Trophoblast cell (in vitro differentiated cells and primary cell): ENCODE measurements around the gene RPL5. TPM values are rescaled to one million over a fixed set of nuclear protein-coding genes. Genes with fewer than 3 reads are reported as not detected.
A peak's percentile ranks its signal among the peaks of the same experiment; 100 is the strongest.
"Not testable (repeated sequence)": the region's sequence is repeated elsewhere in the genome, so short reads cannot be mapped to it uniquely, and the experiment has no call there.

Source experiments
- DNase-seq, 2 donors: peaks; one replicate each; pipeline ENCODE4 v3.0.0-alpha.2; 2016
- H2AFZ ChIP-seq: 2 replicates; pipeline ENCODE4 v1.6.1; 2013; ENCODE audit warnings: low read length, moderate library complexity, mild to moderate bottlenecking; ENCODE audit not compliant: insufficient read depth, poor library complexity
- H2AK5ac ChIP-seq: 2 replicates; pipeline ENCODE4 v1.6.1; 2013; ENCODE audit warnings: mild to moderate bottlenecking, low read length
- H2BK120ac ChIP-seq: 2 replicates; pipeline ENCODE4 v1.6.1; 2013; ENCODE audit warnings: low read length, mild to moderate bottlenecking, moderate library complexity; ENCODE audit not compliant: insufficient read depth, poor library complexity
- H2BK12ac ChIP-seq: 2 replicates; pipeline ENCODE4 v1.6.1; 2013; ENCODE audit warnings: mild to moderate bottlenecking, low read length, moderate library complexity
- H2BK5ac ChIP-seq: 2 replicates; pipeline ENCODE4 v1.6.1; 2013; ENCODE audit warnings: low read length, low read depth, moderate library complexity, mild to moderate bottlenecking; ENCODE audit not compliant: poor library complexity
- H3K14ac ChIP-seq: 2 replicates; pipeline ENCODE4 v1.6.1; 2013; ENCODE audit warnings: mild to moderate bottlenecking, low read length
- H3K18ac ChIP-seq: 2 replicates; pipeline ENCODE4 v1.6.1; 2013; ENCODE audit warnings: mild to moderate bottlenecking, low read length
- H3K23ac ChIP-seq: 2 replicates; pipeline ENCODE4 v1.6.1; 2013; ENCODE audit warnings: low read length
- H3K27ac ChIP-seq: 2 replicates; pipeline ENCODE4 v1.5.1; 2013; ENCODE audit warnings: low read depth, mild to moderate bottlenecking, inconsistent platforms, low read length, moderate library complexity
- H3K27me3 ChIP-seq: 2 replicates; pipeline ENCODE4 v1.6.1; 2013; ENCODE audit warnings: inconsistent platforms, mild to moderate bottlenecking, low read length, moderate library complexity; ENCODE audit not compliant: insufficient read depth
- H3K36me3 ChIP-seq, 2 experiments: 1 replicate in 1 of 2; 2 replicates in 1 of 2; pipeline ENCODE4 v1.6.1; 2013; ENCODE audit warnings: low read length in 2 of 2, mild to moderate bottlenecking in 2 of 2, moderate library complexity in 1 of 2; ENCODE audit not compliant: insufficient read depth in 2 of 2, control insufficient read depth in 1 of 2
- H3K4ac ChIP-seq: 2 replicates; pipeline ENCODE4 v1.6.1; 2013; ENCODE audit warnings: low read depth, mild to moderate bottlenecking, low read length, moderate library complexity
- H3K4me1 ChIP-seq, 2 experiments: 1 replicate in 1 of 2; 2 replicates in 1 of 2; pipeline ENCODE4 v1.6.1; 2013; ENCODE audit warnings: low read length in 2 of 2, mild to moderate bottlenecking in 2 of 2, moderate library complexity in 1 of 2; ENCODE audit not compliant: insufficient read depth in 2 of 2, control insufficient read depth in 1 of 2
- H3K4me2 ChIP-seq: 2 replicates; pipeline ENCODE4 v1.6.1; 2013; ENCODE audit warnings: inconsistent platforms, mild to moderate bottlenecking, low read length, moderate library complexity
- H3K4me3 ChIP-seq: 2 replicates; pipeline ENCODE4 v1.5.1; 2013; ENCODE audit warnings: mild to moderate bottlenecking, low read depth, low read length, inconsistent platforms
- H3K79me1 ChIP-seq: one replicate; pipeline ENCODE4 v1.6.1; 2013; ENCODE audit warnings: low read length
- H3K79me2 ChIP-seq: 2 replicates; pipeline ENCODE4 v1.6.1; 2013; ENCODE audit warnings: low read length, mild to moderate bottlenecking; ENCODE audit not compliant: control insufficient read depth, insufficient read depth, poor library complexity
- H3K9ac ChIP-seq: 2 replicates; pipeline ENCODE4 v1.6.1; 2013; ENCODE audit warnings: mild to moderate bottlenecking, low read length
- H3K9me3 ChIP-seq: 2 replicates; pipeline ENCODE4 v1.6.1; 2013; ENCODE audit warnings: low read depth, mild to moderate bottlenecking, control low read depth, inconsistent platforms, low read length; ENCODE audit not compliant: insufficient read depth
- H4K12ac ChIP-seq: 2 replicates; pipeline ENCODE4 v1.6.1; 2013; ENCODE audit warnings: low read depth, mild to moderate bottlenecking, low read length, moderate library complexity
- H4K8ac ChIP-seq: 2 replicates; pipeline ENCODE4 v1.6.1; 2013; ENCODE audit warnings: low read depth, mild to moderate bottlenecking, low read length, moderate library complexity
- H4K91ac ChIP-seq: one replicate; pipeline ENCODE4 v1.6.1; 2013; ENCODE audit warnings: low read depth, mild to moderate bottlenecking, low read length, moderate library complexity
- WGBS: extraction: QIAGEN DNeasy Blood & Tissue Kit; methylation state at CpG from one replicate; pipeline ENCODE4 v1.1.7; 2013; ENCODE audit warnings: missing lambda C conversion rate; ENCODE audit not compliant: insufficient read length, insufficient coverage; ENCODE audit errors: extremely low coverage; 5-methylcytosine and 5-hydroxymethylcytosine counted together
- polyA plus RNA-seq: library from polyadenylated mRNA; stranded (reverse); fragments of 200-250 nt; gene quantifications from 2 replicates; pipeline ENCODE4 v1.2.3, GENCODE V29; 2013

The RPL5 gene
- 3,279 and 3,316 TPM in 2 replicates for polyA plus RNA-seq

GRCh38 chr1:92831762-92832536, at the start of gene RPL5:
Gene RPL5, plus strand, starts transcription at chr1:92832040. Its CDS starts 75 bp downstream, at chr1:92832115.
- no CpG with 5 or more reads among the region's 57 CpGs for WGBS

GRCh38 chr1:92783550-92783949, 48.3 kb upstream of the RPL5 start:
- H4K91ac ChIP-seq, H3K18ac ChIP-seq, H2BK5ac ChIP-seq, H3K27me3 ChIP-seq, H2AK5ac ChIP-seq, H2BK12ac ChIP-seq, H3K14ac ChIP-seq, H3K79me2 ChIP-seq, H4K8ac ChIP-seq, H3K9me3 ChIP-seq, H3K23ac ChIP-seq, H3K9ac ChIP-seq, H3K4me1 ChIP-seq, H3K36me3 ChIP-seq, H2AFZ ChIP-seq, H2BK120ac ChIP-seq, H3K4me3 ChIP-seq, H4K12ac ChIP-seq, H3K4ac ChIP-seq, H3K27ac ChIP-seq: not testable (repeated sequence)
- DNase-seq: peak; percentile 24 to 60
- peak overlapping the region; percentile 16 for H3K4me2 ChIP-seq
- H3K79me1 ChIP-seq: peaks cover 13% of the 10 kb centered on the region
- WGBS: no CpG with 5 or more reads among the region's 14 CpGs

More at GRCh38 chr1:92831762-92832536, at the start of gene RPL5:
- DNase-seq: peak; percentile 98 to 100
- Histone ChIP-seq H2BK5ac (peak within 1 kb of the TSS; percentile 86), H4K8ac (peak within 1 kb of the TSS; percentile 90), H3K4me1 (peaks cover 0 to 2% of the 10 kb centered on the region in 2 experiments), H2BK120ac (peak within 1 kb of the TSS; percentile 73), H4K91ac (peak within 1 kb of the TSS; percentile 78), H3K18ac (peak within 1 kb of the TSS; percentile 91), H3K79me2 (peaks cover 14% of the 10 kb centered on the region), H3K36me3 (peaks cover 5 to 21% of the 10 kb centered on the region in 2 experiments), H3K23ac (peak within 1 kb of the TSS; percentile 1), H3K9me3 (no peaks in the 10 kb centered on the region), H2AFZ (peak within 1 kb of the TSS; percentile 24), H2AK5ac (peak within 1 kb of the TSS; percentile 63), H3K4ac (peak within 1 kb of the TSS; percentile 96), H3K9ac (peak within 1 kb of the TSS; percentile 96), H3K14ac (peak within 1 kb of the TSS; percentile 71), H3K27ac (peak within 1 kb of the TSS; percentile 74), H2BK12ac (peak within 1 kb of the TSS; percentile 9), H3K4me3 (peak within 1 kb of the TSS; percentile 91), H3K4me2 (peak within 1 kb of the TSS; percentile 60), H4K12ac (peak within 1 kb of the TSS; percentile 71), H3K27me3 (no peaks in the 10 kb centered on the region), H3K79me1 (peaks cover 8% of the 10 kb centered on the region)

DNA sequence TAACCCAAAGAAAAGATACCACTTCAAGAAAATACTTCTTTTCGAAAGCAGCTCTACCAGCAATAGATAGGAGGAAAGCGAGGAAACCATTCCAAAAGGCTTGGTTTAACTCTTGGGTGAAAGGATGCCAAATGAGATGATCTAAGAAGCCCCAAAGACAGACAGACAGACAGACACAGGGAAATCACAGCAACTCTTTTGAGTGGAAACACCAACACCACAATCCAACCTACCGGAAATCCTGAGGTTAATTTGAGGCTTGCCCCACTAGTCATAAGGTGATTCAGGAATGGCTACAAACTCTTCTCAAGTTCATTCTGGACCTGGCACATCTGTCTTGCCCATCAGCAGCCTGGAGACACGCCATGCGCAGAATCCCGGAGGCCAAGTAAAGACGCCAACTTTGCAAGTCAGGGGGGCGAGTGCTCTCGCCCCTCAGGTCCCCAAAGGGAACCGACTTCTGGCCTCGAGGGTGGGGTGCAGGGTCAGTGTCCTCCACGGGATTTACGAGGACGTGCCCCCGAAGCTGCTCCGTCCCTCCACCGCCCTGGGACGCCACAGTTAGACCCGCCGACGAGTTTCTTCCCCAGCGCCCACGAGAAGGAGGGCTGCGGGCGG, 47.7 kb upstream of the RPL5 start:
- Histone ChIP-seq H3K4me2 (peak overlapping the region; percentile 85), H3K4ac (peak overlapping the region; percentile 87), H3K18ac (peak overlapping the region; percentile 89), H3K14ac (peak overlapping the region; percentile 97), H3K23ac (no peak overlapping the region), H3K4me3 (peak overlapping the region; percentile 92), H3K27ac (peak overlapping the region; percentile 63), H3K4me1 (peaks cover 0 to 6% of the 10 kb centered on the region in 2 experiments), H3K9ac (peak overlapping the region; percentile 8), H3K79me2 (peaks cover 9% of the 10 kb centered on the region), H4K91ac (peak overlapping the region; percentile 82), H2BK12ac (no peak overlapping the region), H2BK120ac (peak overlapping the region; percentile 78), H3K36me3 (no peaks in the 10 kb centered on the region), H3K9me3 (no peaks in the 10 kb centered on the region), H4K12ac (peak overlapping the region; percentile 85), H3K27me3 (no peaks in the 10 kb centered on the region), H3K79me1 (peaks cover 13% of the 10 kb centered on the region), H2AK5ac (peak overlapping the region; percentile 3), H2AFZ (peak overlapping the region; percentile 87), H2BK5ac (peak overlapping the region; percentile 92), H4K8ac (peak overlapping the region; percentile 91)
- peak; percentile 25 to 53 for DNase-seq
- WGBS: no CpG with 5 or more reads among the region's 25 CpGs

DNA sequence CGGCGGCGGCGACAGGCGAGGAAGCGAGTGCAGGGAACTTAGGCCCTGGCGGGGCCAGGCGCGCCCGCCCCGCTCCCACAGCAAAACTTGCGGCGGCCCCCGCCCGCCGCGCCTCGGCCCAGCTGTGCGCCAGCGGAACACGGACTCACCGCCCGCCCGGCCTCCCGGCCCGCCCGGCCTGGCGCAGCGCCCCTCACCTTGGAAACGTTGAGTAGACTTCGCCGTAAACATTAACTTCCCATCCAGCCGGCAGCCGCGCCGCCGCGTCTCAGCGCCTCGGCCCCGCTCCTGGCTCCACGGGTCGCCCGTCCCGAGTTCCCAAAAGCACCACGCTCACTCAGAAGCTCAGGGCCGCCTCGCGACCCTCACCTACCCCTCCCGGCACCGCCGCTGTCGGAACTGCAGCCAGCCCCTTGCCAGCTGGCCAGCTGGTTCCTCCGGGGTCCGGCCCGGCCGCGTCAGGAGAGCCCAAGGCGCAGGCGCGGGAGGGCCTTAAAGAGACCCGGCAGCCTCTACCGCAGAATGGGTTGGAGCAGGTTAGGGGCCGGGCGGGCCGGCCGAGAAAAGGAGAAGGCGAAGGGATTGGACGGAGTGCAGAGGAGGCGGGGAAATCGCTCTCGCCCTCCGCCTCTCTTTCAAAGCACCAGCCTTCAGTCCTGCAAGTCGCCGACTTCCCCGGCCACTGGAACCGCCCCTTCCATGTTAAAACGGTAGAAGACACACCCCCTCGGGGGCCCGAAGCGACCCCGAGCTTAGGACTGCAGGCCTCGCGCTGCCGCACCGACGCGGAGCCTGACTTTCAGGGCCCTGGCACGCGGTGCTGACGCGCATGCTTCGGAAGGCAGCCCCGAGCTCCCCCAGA, 47.0 kb upstream of the RPL5 start, which contains the start of gene EVI5:
EVI5 (minus strand) TSS at position 470 of the 862 bp plus-strand sequence. CDS start 48,562 bp downstream, outside the sequence.
- Histone ChIP-seq H3K14ac (peak within 1 kb of the TSS; percentile 97), H2BK120ac (peak within 1 kb of the TSS; percentile 78), H3K9me3 (no peaks in the 10 kb centered on the region), H3K79me2 (peaks cover 9% of the 10 kb centered on the region), H2BK12ac (no peak within 1 kb of the TSS), H3K23ac (no peak within 1 kb of the TSS), H3K4me3 (peak within 1 kb of the TSS; percentile 92), H2AFZ (peak within 1 kb of the TSS; percentile 87), H3K4me2 (peak within 1 kb of the TSS; percentile 85), H2AK5ac (peak within 1 kb of the TSS; percentile 3), H4K12ac (peak within 1 kb of the TSS; percentile 85), H3K9ac (peak within 1 kb of the TSS; percentile 78), H3K18ac (peak within 1 kb of the TSS; percentile 89), H3K4me1 (peaks cover 0 to 6% of the 10 kb centered on the region in 2 experiments), H4K91ac (peak within 1 kb of the TSS; percentile 82), H4K8ac (peak within 1 kb of the TSS; percentile 91), H2BK5ac (peak within 1 kb of the TSS; percentile 92), H3K36me3 (no peaks in the 10 kb centered on the region), H3K79me1 (peaks cover 13% of the 10 kb centered on the region), H3K27ac (peak within 1 kb of the TSS; percentile 63), H3K27me3 (no peaks in the 10 kb centered on the region), H3K4ac (peak within 1 kb of the TSS; percentile 87)
- no CpG with 5 or more reads among the region's 94 CpGs for WGBS
- peak; percentile 97 for DNase-seq
